ENCODE measurements around the gene ME3. TPM values are rescaled to one million over a fixed set of nuclear protein-coding genes. Genes with fewer than 3 reads are reported as not detected.

Gene ME3
- total RNA-seq, 4 donors from 2014 or later, result 30.8 to 54.6 (median 36.7) TPM

GRCh38 chr11:86630229-86630981 is 42.0 kb downstream of the ME3 start:
- Histone ChIP-seq H3K27me3 (no peaks in the 10 kb centered on the region), H3K36me3 (no peaks in the 10 kb centered on the region), H3K4me1 (peaks cover 0 to 27% (median 0%) of the 10 kb centered on the region in 4 donors), H3K27ac (no peak overlapping the region), H3K4me3 (no peak overlapping the region), H3K9me3 (no peaks in the 10 kb centered on the region)
- no peak for TF ChIP-seq EP300 (IDR thresholded peaks at IDR 0.05)
- no peak for TF ChIP-seq CTCF (IDR thresholded peaks at IDR 0.05)
- TF ChIP-seq POLR2A (IDR thresholded peaks at IDR 0.05), result no peak
- no peak for DNase-seq (ENCODE audit: low spot score in 2 of 2)
- 85 to 91% methylated on average over 8 of the region's 8 CpGs for WGBS, 2 donors

DNA sequence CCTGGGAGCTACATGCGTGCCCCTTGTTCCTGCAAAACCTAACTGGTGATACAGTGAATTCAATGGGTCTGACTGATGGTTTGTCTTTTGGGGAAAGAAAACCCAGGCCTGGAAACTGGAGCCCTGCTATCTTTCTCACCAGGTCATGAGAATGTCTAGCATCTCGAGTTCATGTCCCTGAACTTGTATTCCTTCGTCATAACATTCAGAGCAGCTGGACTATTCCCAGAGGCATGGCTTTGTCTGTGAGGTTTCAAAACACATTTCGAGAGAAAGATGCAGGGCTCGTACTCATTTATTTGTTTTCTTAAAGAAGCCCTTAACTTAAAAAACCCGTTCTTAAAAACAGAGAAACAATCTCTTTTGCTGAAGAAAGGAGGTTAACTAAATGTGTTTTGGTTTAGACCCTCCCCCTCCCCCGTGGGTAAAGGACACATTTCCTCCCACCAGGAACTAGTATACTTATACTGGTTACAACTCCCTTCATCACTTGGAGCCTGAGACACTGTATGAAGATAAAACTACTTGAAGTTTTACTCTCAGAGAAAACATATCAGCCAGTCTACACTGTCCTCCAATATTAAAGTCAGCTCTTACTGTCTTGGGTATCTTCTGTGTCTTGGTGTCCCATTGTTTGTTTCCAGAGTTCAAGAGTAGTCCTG is 43.2 kb downstream of the ME3 start:
- Histone ChIP-seq H3K36me3 (no peaks in the 10 kb centered on the region), H3K4me1 (peaks cover 0 to 27% (median 0%) of the 10 kb centered on the region in 4 donors), H3K27me3 (no peaks in the 10 kb centered on the region), H3K9me3 (no peaks in the 10 kb centered on the region), H3K27ac (peak overlapping the region in 2 of 4 donors; percentile 20 to 56), H3K4me3 (no peak overlapping the region)
- 62 to 71% methylated on average over 7 of the region's 7 CpGs for WGBS, 2 donors
- TF ChIP-seq EP300 (IDR thresholded peaks at IDR 0.05) (peak in 1 of 2 donors; percentile 58), POLR2A (IDR thresholded peaks at IDR 0.05) (no peak), CTCF (IDR thresholded peaks at IDR 0.05) (no peak)
- peak in 1 of 2 donors; percentile 54 for DNase-seq (ENCODE audit: low spot score in 2 of 2)

DNA sequence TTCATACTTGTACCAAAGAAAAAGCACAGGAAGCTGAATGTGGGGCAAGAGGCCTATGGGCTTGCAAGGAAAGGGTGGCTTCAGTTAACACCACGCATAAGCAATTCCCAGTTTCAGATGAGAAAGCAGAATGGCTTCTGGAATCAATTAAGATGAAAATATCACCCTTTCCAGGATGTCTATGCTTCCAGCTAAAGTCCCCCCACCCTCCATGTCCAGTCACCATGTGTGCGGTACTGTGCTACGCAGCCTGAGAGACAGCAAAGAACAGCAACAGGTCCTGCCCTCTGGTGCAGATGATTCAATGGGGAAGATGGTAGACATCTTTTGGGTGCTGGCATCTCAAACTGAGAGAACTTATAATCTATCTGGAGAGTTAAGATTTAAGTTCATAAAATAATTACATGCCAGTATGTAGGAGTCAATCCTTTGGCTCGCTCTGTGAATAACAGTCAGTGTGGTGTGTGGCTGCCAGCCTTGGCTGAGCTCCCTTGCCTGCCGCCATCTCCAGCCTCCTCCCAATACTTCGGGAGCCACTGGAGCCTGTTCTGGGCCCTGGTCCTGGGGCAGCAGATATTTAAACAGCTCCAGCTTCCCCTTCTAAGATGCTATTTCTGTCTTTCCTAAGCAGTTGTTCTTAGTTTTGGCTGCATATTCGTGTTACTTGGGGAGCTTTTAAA is 44.5 kb downstream of the ME3 start:
- WGBS, 2 donors, result 64 to 66% methylated on average over 7 of the region's 7 CpGs
- Histone ChIP-seq H3K4me3 (no peak overlapping the region), H3K27ac (peak overlapping the region in 2 of 4 donors; percentile 15 to 55), H3K36me3 (no peaks in the 10 kb centered on the region), H3K9me3 (no peaks in the 10 kb centered on the region), H3K27me3 (no peaks in the 10 kb centered on the region), H3K4me1 (peaks cover 0 to 27% (median 0%) of the 10 kb centered on the region in 4 donors)
- TF ChIP-seq CTCF (IDR thresholded peaks at IDR 0.05) (no peak), POLR2A (IDR thresholded peaks at IDR 0.05) (no peak), EP300 (IDR thresholded peaks at IDR 0.05) (no peak)
- no peak for DNase-seq (ENCODE audit: low spot score in 2 of 2)

GRCh38 chr11:86625981-86626380 is 46.4 kb downstream of the ME3 start:
- no peaks in the 10 kb centered on the region for H3K27me3 ChIP-seq
- 78 to 80% methylated on average over 2 of the region's 2 CpGs for WGBS, 2 donors
- no peak for TF ChIP-seq EP300 (IDR thresholded peaks at IDR 0.05)
- no peak for TF ChIP-seq CTCF (IDR thresholded peaks at IDR 0.05)
- TF ChIP-seq POLR2A (IDR thresholded peaks at IDR 0.05), result no peak
- no peak for DNase-seq (ENCODE audit: low spot score in 2 of 2)
- H3K9me3 ChIP-seq, result no peaks in the 10 kb centered on the region
- peaks cover 0 to 39% (median under 1%) of the 10 kb centered on the region in 4 donors for H3K4me1 ChIP-seq
- no peak overlapping the region for H3K4me3 ChIP-seq
- no peaks in the 10 kb centered on the region for H3K36me3 ChIP-seq
- no peak overlapping the region for H3K27ac ChIP-seq
